ENCODE measurements around the gene HNRNPC.
A peak's percentile ranks its signal among the peaks of the same experiment; 100 is the strongest.

Gene HNRNPC

GRCh38 chr14:21269252-21270046, at the start of gene HNRNPC:
Gene HNRNPC (minus strand): TSS chr14:21269442. CDS start chr14:21234193, 35,249 bp downstream.
- peak; percentile 100 for DNase-seq (ENCODE audit: extremely low read depth, low read depth)
- peak within 1 kb of the TSS; percentile 100 for H3K4me3 ChIP-seq (replicated peaks; ENCODE audit: low read depth, low read length)
- no peak for TF ChIP-seq CTCF (IDR thresholded peaks at IDR 0.05; ENCODE audit: low read depth, low read length, missing control alignments)

- DNase-seq (ENCODE audit: extremely low read depth, low read depth) = no peak
- TF ChIP-seq CTCF (IDR thresholded peaks at IDR 0.05; ENCODE audit: low read depth, low read length, missing control alignments) = no peak
- H3K4me3 ChIP-seq (replicated peaks; ENCODE audit: low read depth, low read length) = no peak overlapping the region
Observed at GRCh38 chr14:21317398-21317797, 48.2 kb upstream of the HNRNPC start.

DNA sequence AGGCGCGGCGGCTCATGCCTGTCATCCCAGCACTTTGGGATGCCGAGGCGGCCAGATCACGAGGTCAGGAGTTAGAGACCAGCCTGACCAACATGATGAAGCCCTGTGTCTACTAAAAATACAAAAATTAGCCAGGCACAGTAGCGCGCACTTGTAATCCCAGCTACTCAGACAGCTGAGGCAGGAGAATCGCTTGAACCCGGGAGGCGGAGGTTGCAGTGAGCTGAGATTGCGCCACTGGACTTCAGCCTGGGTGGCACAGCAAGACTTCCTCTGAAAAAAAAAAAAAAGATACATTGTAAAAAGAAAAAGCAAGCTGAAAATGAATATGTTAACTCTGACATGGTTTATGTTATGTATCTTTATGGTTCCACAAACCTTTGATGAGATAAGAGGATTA, 44.3 kb upstream of the HNRNPC start:
- no peak for TF ChIP-seq CTCF (IDR thresholded peaks at IDR 0.05; ENCODE audit: low read depth, low read length, missing control alignments)
- DNase-seq (ENCODE audit: extremely low read depth, low read depth) = no peak
- H3K4me3 ChIP-seq (replicated peaks; ENCODE audit: low read depth, low read length) = no peak overlapping the region

GRCh38 chr14:21311614-21312013, 42.4 kb upstream of the HNRNPC start:
- no peak overlapping the region for H3K4me3 ChIP-seq (replicated peaks; ENCODE audit: low read depth, low read length)
- no peak for DNase-seq (ENCODE audit: extremely low read depth, low read depth)
- no peak for TF ChIP-seq CTCF (IDR thresholded peaks at IDR 0.05; ENCODE audit: low read depth, low read length, missing control alignments)

DNA sequence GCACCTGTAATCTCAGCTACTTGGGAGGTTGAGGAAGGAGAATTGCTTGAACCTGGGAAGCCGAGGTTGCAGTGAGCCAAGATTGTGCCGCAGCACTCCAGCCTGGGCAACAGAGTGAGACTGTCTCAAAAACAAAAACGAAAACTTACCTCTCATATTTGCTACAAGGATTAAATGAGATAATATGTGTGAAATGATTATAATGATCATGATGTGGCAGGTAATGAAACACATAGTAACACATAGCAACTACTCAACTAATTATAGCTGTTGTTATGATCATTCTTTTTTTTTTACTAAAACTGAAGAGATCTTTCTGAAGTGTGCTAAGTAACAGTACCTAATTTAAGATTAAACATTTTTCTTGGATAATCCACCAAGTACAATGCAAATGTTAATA, 40.7 kb upstream of the HNRNPC start:
- no peak overlapping the region for H3K4me3 ChIP-seq (replicated peaks; ENCODE audit: low read depth, low read length)
- DNase-seq (ENCODE audit: extremely low read depth, low read depth) = no peak
- no peak for TF ChIP-seq CTCF (IDR thresholded peaks at IDR 0.05; ENCODE audit: low read depth, low read length, missing control alignments)

DNA sequence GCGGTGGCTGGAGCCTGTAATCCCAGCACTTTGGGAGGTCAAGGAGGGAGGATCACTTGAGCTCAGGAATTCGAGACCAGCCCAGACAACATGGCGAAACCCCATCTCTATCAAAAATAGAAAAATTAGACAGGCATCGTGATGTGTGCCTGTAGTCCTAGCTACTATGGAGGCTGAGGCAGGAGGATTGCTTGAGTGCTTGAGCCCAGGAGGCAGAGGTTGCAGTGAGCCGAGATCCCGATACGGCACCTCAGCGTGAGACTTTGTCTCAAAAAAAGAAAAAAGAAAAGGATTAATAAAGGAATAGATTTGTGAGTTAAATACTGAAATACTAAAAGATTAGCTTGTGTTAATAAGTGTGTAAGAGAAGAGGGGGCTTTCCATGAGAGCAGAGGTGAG, 40.0 kb upstream of the HNRNPC start:
- peak overlapping the region; percentile 13 for H3K4me3 ChIP-seq (replicated peaks; ENCODE audit: low read depth, low read length)
- TF ChIP-seq CTCF (IDR thresholded peaks at IDR 0.05; ENCODE audit: low read depth, low read length, missing control alignments) = no peak
- no peak for DNase-seq (ENCODE audit: extremely low read depth, low read depth)
